GM18498 (cell line): ENCODE measurements around the gene TCF7L1.

Experiments
- ATAC-seq: cut with Tn5 transposase; IDR thresholded peaks from one replicate; pipeline ENCODE4 v1.9.1; 2021; ENCODE audit warnings: mild to moderate bottlenecking, moderate library complexity; ENCODE audit not compliant: unreplicated experiment

TCF7L1 gene

GRCh38 chr2:85273738-85274731, 140.8 kb downstream of the TCF7L1 start:
- no peak for ATAC-seq

DNA sequence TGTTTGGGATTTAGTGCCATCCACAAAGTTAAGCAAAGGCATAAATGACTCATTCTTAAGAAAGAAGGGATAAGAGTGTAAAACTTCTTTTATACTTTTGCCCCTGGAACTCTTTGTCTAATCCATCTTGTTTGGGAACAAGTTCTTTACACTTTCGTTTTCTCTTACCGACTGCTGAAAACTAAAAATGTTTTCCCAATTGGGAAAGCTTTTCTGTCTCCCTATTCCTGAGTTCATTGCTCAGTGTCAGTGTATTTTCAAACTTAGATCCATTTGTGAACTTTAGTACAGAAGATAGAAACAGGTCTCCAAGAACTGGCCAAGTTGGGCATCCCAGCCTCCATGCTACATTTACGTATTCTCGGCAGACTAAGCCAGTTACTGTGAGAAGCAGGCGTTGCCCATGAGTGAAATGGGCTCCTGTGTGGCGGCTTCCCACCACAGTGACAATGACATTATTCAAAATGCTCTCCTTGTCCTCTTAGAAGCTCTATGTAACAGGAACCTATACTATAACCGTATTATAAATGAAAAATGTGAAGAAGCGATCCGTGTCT, 142.9 kb downstream of the TCF7L1 start:
- no peak for ATAC-seq

- ATAC-seq = no peak
Observed at GRCh38 chr2:85276571-85277118, 143.5 kb downstream of the TCF7L1 start.

- ATAC-seq = no peak
Observed at GRCh38 chr2:85277416-85278158, 144.4 kb downstream of the TCF7L1 start.

DNA sequence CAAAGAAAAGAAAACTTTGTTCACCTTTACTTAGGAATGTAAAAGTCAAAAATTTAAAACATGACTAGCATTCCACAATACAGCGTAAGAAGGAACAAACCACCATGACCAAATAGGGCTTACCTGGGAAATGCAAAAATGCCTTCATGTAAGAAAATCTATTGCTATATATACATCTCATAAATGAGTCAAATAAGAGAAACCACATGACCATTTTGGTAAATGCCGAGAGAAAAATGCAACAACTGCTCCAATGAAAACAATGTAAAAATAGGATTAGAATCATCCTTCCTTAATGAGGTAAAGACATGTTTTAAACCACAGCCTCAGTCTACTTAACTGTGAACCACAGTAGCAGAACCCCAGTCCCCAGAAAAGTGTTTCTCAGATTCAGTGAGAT, 145.2 kb downstream of the TCF7L1 start:
- no peak for ATAC-seq

DNA sequence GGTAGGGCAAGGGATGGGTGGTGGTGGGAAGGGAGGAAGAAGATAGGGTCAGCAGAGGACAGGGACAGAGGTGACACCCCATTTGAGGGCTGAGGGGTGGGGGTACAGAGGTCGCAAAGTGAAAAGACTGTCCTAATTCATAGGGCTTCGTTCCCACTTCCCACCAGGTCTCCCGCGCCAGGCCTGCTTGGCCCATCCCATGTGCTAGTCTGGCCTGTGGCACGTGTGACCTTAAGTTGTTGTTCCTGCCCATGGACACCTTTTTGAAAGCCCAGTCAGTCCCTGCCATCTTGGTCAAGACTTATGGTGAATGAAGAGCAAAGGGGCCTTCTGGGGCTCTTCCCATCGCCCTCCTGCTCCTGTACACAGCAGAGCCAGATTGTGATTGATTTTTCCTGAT, 148.4 kb downstream of the TCF7L1 start:
- no peak for ATAC-seq

DNA sequence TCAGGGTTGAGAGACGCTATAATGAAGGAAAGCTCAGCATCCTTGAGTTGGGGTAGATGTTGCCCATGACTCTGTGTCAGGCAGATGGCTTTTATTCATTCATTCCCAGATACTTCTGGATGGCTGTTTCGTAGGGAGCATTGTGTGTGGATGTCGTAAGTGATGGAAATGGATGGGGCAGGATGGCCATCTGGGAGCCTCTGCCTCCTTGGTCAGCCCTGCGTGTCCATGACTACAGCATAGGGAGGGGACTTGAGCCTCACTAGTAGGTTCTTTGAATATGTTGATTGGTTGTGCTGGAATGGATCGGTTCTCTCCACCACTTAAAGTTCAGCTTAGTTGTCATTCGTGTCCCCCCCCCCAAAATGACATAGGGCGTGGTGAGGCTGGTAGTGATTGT, 149.7 kb downstream of the TCF7L1 start:
- no peak for ATAC-seq

- ATAC-seq = no peak
Observed at GRCh38 chr2:85283641-85284040, 150.4 kb downstream of the TCF7L1 start.

DNA sequence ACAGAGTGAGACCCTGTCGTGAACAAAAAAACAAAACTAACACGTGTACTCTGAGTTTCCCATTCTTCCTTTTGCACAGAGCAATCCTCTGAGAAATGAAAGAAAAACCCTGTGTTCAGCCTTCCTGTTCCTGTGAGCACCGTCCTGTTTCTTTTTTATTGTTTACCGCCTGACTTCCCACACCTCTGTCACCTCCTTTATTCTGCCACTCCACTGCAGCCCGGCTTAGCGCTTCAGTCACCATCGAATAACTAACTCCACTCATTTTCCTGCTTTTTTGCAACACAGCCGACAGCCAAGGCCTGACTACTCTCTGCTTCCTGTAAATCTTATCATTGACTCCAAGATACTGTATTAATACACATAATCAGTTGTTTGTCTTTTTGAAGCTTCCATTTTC, 153.7 kb downstream of the TCF7L1 start:
- no peak for ATAC-seq

- ATAC-seq = no peak
Observed at GRCh38 chr2:85287721-85288120, 154.5 kb downstream of the TCF7L1 start.

- ATAC-seq = no peak
Observed at GRCh38 chr2:85288244-85288725, 155.1 kb downstream of the TCF7L1 start.

- ATAC-seq = peak; percentile 43
Observed at GRCh38 chr2:85291425-85292023, 158.3 kb downstream of the TCF7L1 start.

- ATAC-seq = no peak
Observed at GRCh38 chr2:85302121-85302520, 168.9 kb downstream of the TCF7L1 start.

DNA sequence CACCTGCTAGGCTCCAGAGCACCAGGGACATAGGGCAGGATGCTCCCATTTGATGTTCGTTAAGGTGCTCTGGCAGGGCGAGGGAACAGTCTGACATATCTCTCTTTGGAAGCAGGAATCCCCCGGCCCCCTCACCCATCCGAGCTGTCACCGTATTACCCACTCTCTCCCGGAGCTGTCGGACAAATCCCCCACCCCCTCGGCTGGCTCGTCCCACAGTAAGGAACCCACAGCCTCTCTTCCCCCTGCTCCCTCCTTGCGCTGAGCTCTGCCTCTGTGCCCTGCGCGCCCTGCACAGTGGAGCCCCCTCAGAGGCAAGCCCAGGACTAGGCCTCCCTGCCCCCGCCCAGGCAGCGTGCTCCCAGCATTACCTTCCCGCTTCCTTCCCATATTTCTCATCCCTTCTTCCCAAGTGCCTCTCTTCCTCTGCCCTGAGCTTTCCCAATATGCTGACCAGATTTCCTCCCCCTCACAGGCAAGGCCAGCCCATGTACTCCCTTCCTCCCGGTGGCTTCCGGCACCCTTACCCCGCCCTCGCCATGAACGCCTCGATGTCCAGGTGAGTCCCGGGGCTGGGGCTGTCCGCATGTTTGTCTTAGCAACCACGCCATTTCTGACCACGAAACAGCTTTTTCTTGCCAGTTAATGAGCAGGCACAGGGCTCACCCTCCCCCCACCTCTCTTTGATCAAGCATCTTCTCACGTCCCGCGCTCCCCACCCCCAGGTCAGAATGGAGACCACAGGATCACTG, 170.8 kb downstream of the TCF7L1 start:
- ATAC-seq = no peak

DNA sequence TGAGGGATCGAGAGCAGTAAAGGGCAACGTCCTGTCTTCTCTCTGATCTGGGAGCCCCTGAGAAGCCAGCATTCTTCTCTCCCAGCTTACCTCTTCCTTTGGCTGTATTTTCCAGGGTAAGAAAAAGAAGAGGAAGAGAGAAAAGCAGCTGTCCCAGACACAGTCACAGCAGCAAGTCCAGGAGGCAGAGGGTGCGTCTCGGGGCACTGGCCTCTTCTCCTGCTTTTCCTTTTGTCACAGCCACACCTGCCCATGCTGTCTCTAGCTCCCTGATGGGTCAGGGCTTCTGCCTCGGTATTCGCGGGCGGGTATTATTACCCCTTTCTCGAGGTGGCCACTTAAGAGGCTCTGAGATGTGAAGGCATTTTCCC, 174.3 kb downstream of the TCF7L1 start:
- no peak for ATAC-seq

DNA sequence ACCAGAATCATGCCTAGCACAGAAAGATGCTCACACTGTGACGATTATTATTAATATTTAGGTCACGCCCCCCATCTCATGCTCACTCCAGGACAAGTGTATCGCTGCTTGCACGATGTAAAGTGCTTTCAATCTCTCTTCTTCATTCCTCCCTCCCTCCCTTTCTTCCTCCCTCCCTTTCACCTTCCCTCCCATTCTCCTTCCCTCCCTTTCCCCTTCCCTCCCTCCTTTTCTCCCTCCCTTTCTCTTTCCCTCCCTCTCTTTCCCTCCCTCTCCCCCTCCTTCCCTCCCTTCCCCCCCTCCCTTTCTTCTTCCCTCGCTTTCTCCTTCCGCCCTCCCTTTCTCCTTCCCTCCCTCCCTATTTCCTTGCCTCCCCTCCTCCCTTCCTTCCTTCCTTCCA, 175.0 kb downstream of the TCF7L1 start:
- ATAC-seq = no peak

DNA sequence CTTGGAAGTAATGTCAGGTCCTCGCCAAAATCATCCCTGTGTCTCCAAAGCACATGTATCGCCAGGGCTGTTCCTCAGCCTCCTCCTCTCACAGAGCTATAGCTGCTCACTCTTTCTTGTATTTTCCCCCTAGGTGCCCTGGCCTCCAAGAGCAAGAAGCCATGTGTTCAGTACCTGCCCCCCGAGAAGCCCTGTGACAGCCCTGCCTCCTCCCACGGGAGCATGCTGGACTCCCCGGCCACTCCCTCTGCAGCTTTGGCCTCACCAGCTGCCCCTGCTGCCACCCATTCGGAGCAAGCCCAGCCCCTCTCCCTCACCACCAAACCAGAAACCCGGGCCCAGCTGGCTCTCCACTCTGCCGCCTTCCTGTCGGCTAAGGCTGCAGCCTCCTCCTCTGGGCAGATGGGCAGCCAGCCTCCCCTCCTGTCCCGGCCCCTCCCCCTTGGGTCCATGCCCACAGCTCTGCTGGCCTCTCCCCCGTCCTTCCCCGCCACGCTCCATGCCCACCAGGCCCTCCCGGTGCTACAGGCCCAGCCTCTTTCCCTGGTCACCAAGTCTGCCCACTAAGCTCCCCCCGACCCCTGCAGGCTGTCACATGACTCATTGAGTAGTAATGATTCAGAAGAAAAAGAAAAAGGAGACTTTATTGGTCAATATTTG, 175.8 kb downstream of the TCF7L1 start:
- ATAC-seq = no peak

DNA sequence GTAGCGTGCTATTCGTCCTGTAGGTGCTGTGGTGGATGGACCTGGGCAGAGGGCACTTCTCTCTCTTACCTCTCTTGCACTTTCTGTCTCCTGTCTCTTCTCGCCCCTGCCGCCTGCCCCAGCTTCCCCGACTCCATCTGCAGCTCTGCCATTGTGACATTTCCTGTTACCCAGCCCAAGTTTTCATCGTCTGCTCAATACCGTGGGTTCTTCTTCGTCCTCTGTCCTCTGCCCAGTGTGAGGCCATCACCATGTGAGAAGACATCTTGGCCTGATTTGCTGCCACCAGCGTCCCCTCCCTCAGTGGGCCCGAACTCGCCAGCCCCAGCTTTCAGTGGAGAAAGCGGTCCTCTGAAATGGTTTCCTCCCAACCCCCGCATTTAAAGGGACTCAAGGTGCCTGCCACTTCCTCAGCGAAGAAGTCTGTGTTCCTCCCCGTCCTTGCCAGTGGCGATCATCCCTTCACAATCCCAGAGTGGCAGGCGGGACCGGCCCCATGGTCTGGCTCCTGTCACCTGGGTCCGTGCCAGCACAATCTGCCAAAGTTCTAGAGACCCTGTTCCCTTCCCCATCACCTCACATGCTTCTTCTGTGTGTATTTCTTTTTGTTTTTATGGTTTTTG, 176.6 kb downstream of the TCF7L1 start:
- no peak for ATAC-seq

GRCh38 chr2:85310330-85310729, 177.1 kb downstream of the TCF7L1 start:
- peak; percentile 47 for ATAC-seq
